T-helper 2 cell (primary cell): ENCODE data around the gene DOCK7.
A peak's percentile ranks its signal among the peaks of the same experiment; 100 is the strongest.

Source experiments
- DNase-seq, 5 experiments: peaks; one replicate each; pipeline versions ENCODE4 v3.0.0 to v3.0.0-alpha.2; 2012 to 2022

DOCK7 gene

GRCh38 chr1:62407398-62408009 is 280.7 kb downstream of the DOCK7 start:
- peak in 1 of 5 experiments; percentile 44 for DNase-seq

GRCh38 chr1:62406576-62406975 is 281.6 kb downstream of the DOCK7 start:
- DNase-seq: no peak

GRCh38 chr1:62405247-62405646 is 282.9 kb downstream of the DOCK7 start:
- DNase-seq: no peak
